IMR-90 (cell line): Measurements from ENCODE around the gene SNRNP70. TPM values are rescaled to one million over a fixed set of nuclear protein-coding genes. Genes with fewer than 3 reads are reported as not detected.

Experiments used
- ATAC-seq: fragments of 200-7000 bp; cut with Tn5 transposase; 2 replicates; pipeline ENCODE4 v1.9.1; 2020; ENCODE audit warnings: low read depth, mild to moderate bottlenecking, moderate library complexity
- BruUV-seq: library from RNA; stranded (reverse); fragments of 400-500 nt; replicated peaks from 2 replicates; lab custom pipeline; 2021; lab: Mats Ljungman, UMichigan
- CTCF ChIA-PET: fragments of 300-600 bp; formaldehyde crosslinking; extraction: SDS; loops from one replicate; lab custom pipeline; 2021; ENCODE audit warnings: antibody characterized with exemption; lab: Yijun Ruan, JAX
- POLR2A ChIA-PET: fragments of 300-600 bp; sonication (Branson Sonifier 250); formaldehyde crosslinking; loops from one replicate; lab custom pipeline; 2022; ENCODE audit warnings: antibody characterized with exemption; ENCODE audit not compliant: unreplicated experiment; lab: Charles Lee
- DNase-seq: peaks from one replicate; pipeline ENCODE4 v3.0.0; 2013
- H2AFZ ChIP-seq: replicated peaks from 2 replicates; pipeline ENCODE3; 2013; ENCODE audit warnings: low read length, mild to moderate bottlenecking; ENCODE audit not compliant: poor library complexity
- H2AK5ac ChIP-seq: 2 replicates; pipeline ENCODE4 v1.6.1; 2013; ENCODE audit warnings: low read depth, low read length, inconsistent platforms
- H2AK9ac ChIP-seq: replicated peaks from 2 replicates; pipeline ENCODE3; 2013; ENCODE audit warnings: mild to moderate bottlenecking, low read depth, low read length, moderate library complexity; ENCODE audit not compliant: poor library complexity
- H2BK120ac ChIP-seq: 2 replicates; pipeline ENCODE4 v1.6.1; 2013; ENCODE audit warnings: low read depth, low read length, inconsistent platforms
- H2BK15ac ChIP-seq: 3 replicates; pipeline ENCODE4 v1.6.1; 2013; ENCODE audit warnings: low read depth, low read length, inconsistent platforms
- H2BK20ac ChIP-seq: 2 replicates; pipeline ENCODE4 v1.6.1; 2013; ENCODE audit warnings: low read depth, mild to moderate bottlenecking, inconsistent platforms, low read length, moderate library complexity
- H2BK5ac ChIP-seq: 2 replicates; pipeline ENCODE4 v1.6.1; 2013; ENCODE audit warnings: mild to moderate bottlenecking, low read depth, low read length, inconsistent platforms; ENCODE audit not compliant: poor library complexity, severe bottlenecking
- H3K14ac ChIP-seq: replicated peaks from 2 replicates; pipeline ENCODE4 v1.6.1; 2013; ENCODE audit warnings: low read depth, low read length, inconsistent platforms
- H3K18ac ChIP-seq: 2 replicates; pipeline ENCODE4 v1.6.1; 2013; ENCODE audit warnings: low read depth, low read length, control low read depth
- H3K23ac ChIP-seq: 2 replicates; pipeline ENCODE4 v1.6.1; 2013; ENCODE audit warnings: low read depth, low read length, inconsistent platforms
- H3K27ac ChIP-seq: 2 replicates; pipeline ENCODE4 v1.5.1; 2013; ENCODE audit warnings: mild to moderate bottlenecking, control low read depth, low read length; ENCODE audit not compliant: insufficient read depth
- H3K27me3 ChIP-seq: 2 replicates; pipeline ENCODE4 v1.6.1; 2013; ENCODE audit warnings: low read length; ENCODE audit not compliant: control insufficient read depth, insufficient read depth
- H3K36me3 ChIP-seq: 2 replicates; pipeline ENCODE4 v1.6.1; 2013; ENCODE audit warnings: low read length, mixed read lengths; ENCODE audit not compliant: control insufficient read depth, insufficient read depth
- H3K4ac ChIP-seq: 2 replicates; pipeline ENCODE4 v1.6.1; 2013; ENCODE audit warnings: low read depth, low read length, inconsistent platforms
- H3K4me1 ChIP-seq: 2 replicates; pipeline ENCODE4 v1.6.1; 2013; ENCODE audit warnings: low read length, mixed read lengths; ENCODE audit not compliant: control insufficient read depth, insufficient read depth
- H3K4me2 ChIP-seq: 2 replicates; pipeline ENCODE4 v1.6.1; 2013; ENCODE audit warnings: low read depth, mild to moderate bottlenecking, control low read depth, low read length, moderate library complexity
- H3K4me3 ChIP-seq: 2 replicates; pipeline ENCODE4 v1.5.1; 2013; ENCODE audit warnings: low read depth, mild to moderate bottlenecking, control low read depth, low read length, moderate library complexity; ENCODE audit not compliant: insufficient read depth
- H3K56ac ChIP-seq: 2 replicates; pipeline ENCODE4 v1.6.1; 2013; ENCODE audit warnings: low read length, inconsistent platforms; ENCODE audit not compliant: insufficient read depth; ENCODE audit errors: extremely low read depth
- H3K79me1 ChIP-seq, 2 experiments: 2 replicates each; pipeline ENCODE4 v1.6.1; 2013; ENCODE audit warnings: low read length in 2 of 2, inconsistent platforms in 1 of 2, low read depth in 1 of 2
- H3K9ac ChIP-seq: 2 replicates; pipeline ENCODE4 v1.6.1; 2013; ENCODE audit warnings: low read depth, low read length, control low read depth
- H3K9me1 ChIP-seq: 2 replicates; pipeline ENCODE4 v1.6.1; 2013; ENCODE audit warnings: low read length, inconsistent platforms; ENCODE audit not compliant: insufficient read depth
- H3K9me3 ChIP-seq: 2 replicates; pipeline ENCODE4 v1.6.1; 2013; ENCODE audit warnings: low read length; ENCODE audit not compliant: control insufficient read depth, insufficient read depth
- H4K20me1 ChIP-seq: 2 replicates; pipeline ENCODE4 v1.6.1; 2013; ENCODE audit warnings: low read length, inconsistent platforms; ENCODE audit not compliant: insufficient read depth
- H4K5ac ChIP-seq: 2 replicates; pipeline ENCODE4 v1.6.1; 2013; ENCODE audit warnings: mild to moderate bottlenecking, low read depth, low read length, control low read depth
- H4K8ac ChIP-seq, 2 experiments: 2 replicates each; pipeline ENCODE4 v1.6.1; 2013; ENCODE audit warnings: low read depth in 2 of 2, low read length in 2 of 2, control low read depth in 1 of 2, inconsistent platforms in 1 of 2
- H4K91ac ChIP-seq: 2 replicates; pipeline ENCODE4 v1.6.1; 2013; ENCODE audit warnings: low read depth, low read length, inconsistent platforms; ENCODE audit not compliant: insufficient read depth
- BHLHE40 ChIP-seq: fragments of 150-350 bp; IDR thresholded peaks from 2 replicates; pipeline ENCODE4 v1.6.1; 2016; ENCODE audit warnings: mild to moderate bottlenecking, low read depth, low read length
- CEBPB ChIP-seq: IDR thresholded peaks from 2 replicates; pipeline ENCODE4 v1.6.1; 2012; ENCODE audit warnings: low read depth, low read length, improper control_type of control experiment
- CHD1 ChIP-seq: IDR thresholded peaks from 2 replicates; pipeline ENCODE4 v1.6.1; 2012; ENCODE audit warnings: low read depth, low read length, improper control_type of control experiment
- MAZ ChIP-seq: IDR thresholded peaks from 2 replicates; pipeline ENCODE4 v1.6.1; 2012; ENCODE audit warnings: low read depth, mild to moderate bottlenecking, low read length, improper control_type of control experiment, moderate library complexity, borderline replicate concordance
- MXI1 ChIP-seq: IDR thresholded peaks from 2 replicates; pipeline ENCODE4 v1.6.1; 2012; ENCODE audit warnings: low read depth, mild to moderate bottlenecking, low read length, moderate library complexity, borderline replicate concordance
- RCOR1 ChIP-seq: IDR thresholded peaks from 2 replicates; pipeline ENCODE4 v1.6.1; 2012; ENCODE audit warnings: mild to moderate bottlenecking, low read length, improper control_type of control experiment; ENCODE audit not compliant: insufficient replicate concordance
- SMC3 ChIP-seq: fragments of 150-350 bp; IDR thresholded peaks from 2 replicates; pipeline ENCODE4 v1.6.1; 2016; ENCODE audit warnings: low read depth, mild to moderate bottlenecking, antibody characterized with exemption, low read length, moderate library complexity
- WGBS, 2 experiments: methylation state at CpG; one replicate each; pipeline versions ENCODE4 v1.1.5 to v1.1.7; 2013; ENCODE audit warnings: missing lambda C conversion rate in 2 of 2; ENCODE audit not compliant: insufficient read length in 1 of 2; ENCODE audit errors: extremely low coverage in 2 of 2; 5-methylcytosine and 5-hydroxymethylcytosine counted together
- dilution Hi-C: fragments of 300-500 bp; cut with HindIII; formaldehyde crosslinking; loops from one replicate; pipeline ENCODE4 v1.14.3; 2018; ENCODE audit warnings: low sequenced_read_pairs; ENCODE audit not compliant: unreplicated experiment
- in situ Hi-C: fragments of 300-500 bp; cut with MboI; formaldehyde crosslinking; loops from 3 replicates; pipeline ENCODE4 v1.14.3; 2019; ENCODE audit warnings: low sequenced_read_pairs, inconsistent platforms, mixed read lengths
- intact Hi-C: fragments of 100-400 bp; cut with micrococcal nuclease; formaldehyde crosslinking; loops from 2 replicates; pipeline ENCODE4 v1.10.0; 2022
- polyA plus RNA-seq, 3 experiments: library from polyadenylated mRNA; depleted of rRNA; stranded (reverse); fragments of >200 nt; gene quantifications; 2 replicates each; pipeline ENCODE4 v1.2.3, GENCODE V29; 2012; ENCODE audit warnings: low replicate concordance in 1 of 3
- total RNA-seq: library from RNA; depleted of rRNA; stranded (reverse); fragments of >200 nt; gene quantifications from 2 replicates; pipeline ENCODE4 v1.2.3, GENCODE V29; 2012
- TF ChIP-seq, protein P1 (sequence below): fragments of 150-350 bp; IDR thresholded peaks from 2 replicates; pipeline ENCODE4 v1.6.1; 2016; ENCODE audit warnings: low read depth, mild to moderate bottlenecking, low read length, moderate library complexity, borderline replicate concordance

The SNRNP70 gene
- total and polyA plus RNA-seq, 2 of the 4 experiments (the other 2 are of a cell fraction): 72.8 to 200 TPM

DNA sequence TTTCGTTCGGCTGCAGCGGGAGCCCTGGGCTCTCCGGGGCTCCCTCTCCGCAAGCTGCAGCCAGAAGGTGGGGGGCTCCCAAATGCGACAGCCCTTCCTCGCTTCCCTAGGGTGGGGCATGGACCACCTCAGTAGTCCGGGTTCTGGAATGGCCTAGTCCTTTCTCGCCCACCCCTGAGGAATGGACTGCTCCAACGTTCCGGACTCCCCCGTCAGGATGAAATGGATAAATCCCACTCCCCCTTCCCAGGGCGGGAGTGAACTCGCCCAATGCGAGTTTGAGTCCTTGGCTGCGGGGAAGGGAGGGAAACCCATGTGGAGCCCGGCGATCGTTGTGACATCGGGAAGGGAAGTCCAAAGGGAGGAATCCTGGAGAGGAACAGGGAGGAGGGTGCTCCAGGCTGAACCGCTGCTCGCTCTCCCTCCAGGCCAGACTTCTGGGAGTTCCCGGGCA is 64.4 kb downstream of the SNRNP70 start:
- Histone ChIP-seq H2BK5ac (no peak overlapping the region), H2BK15ac (no peak overlapping the region), H4K8ac (peak overlapping the region in 1 of 2 experiments; percentile 54; a peak in 3 of 4 replicates), H3K14ac (peak overlapping the region; percentile 77), H3K27ac (peak overlapping the region; percentile 11; the same call in 1 of the 2 replicates), H2AFZ (peak overlapping the region; percentile 98), H3K56ac (peak overlapping the region; percentile 28; the same call in 1 of the 2 replicates), H3K9me3 (no peaks in the 10 kb centered on the region), H3K27me3 (no peaks in the 10 kb centered on the region; the same call in 1 of the 2 replicates), H2AK9ac (peak overlapping the region; percentile 79), H2AK5ac (peak overlapping the region; percentile 20; the same call in 1 of the 2 replicates), H3K9me1 (no peaks in the 10 kb centered on the region), H3K79me1 (0 out of 4 replicates have a peak, but pooled peaks cover 0 to 7% of the 10 kb centered on the region in 2 experiments), H3K4me3 (peak overlapping the region; percentile 53), H3K18ac (peak overlapping the region; percentile 5; the same call in 1 of the 2 replicates), H2BK20ac (no peak overlapping the region), H3K4me2 (peak overlapping the region; percentile 91), H3K4me1 (peaks cover 12% of the 10 kb centered on the region), H3K23ac (peak overlapping the region; percentile 90), H4K91ac (0 out of 2 replicates have a peak overlapping the region, but pooled peaks have one; percentile 1), H3K9ac (peak overlapping the region; percentile 53), H4K20me1 (no peaks in the 10 kb centered on the region), H4K5ac (0 out of 2 replicates have a peak overlapping the region, but pooled peaks have one; percentile 3), H2BK120ac (0 out of 2 replicates have a peak overlapping the region, but pooled peaks have one; percentile 3), H3K4ac (peak overlapping the region; percentile 69), H3K36me3 (no peaks in the 10 kb centered on the region)
- intact Hi-C loops: loop anchor here (1.0 kb wide), 1 partner anchor 30 kb away; the partner anchor contains the start of genes C19orf73 and PPFIA3
- ATAC-seq (peak; percentile 65), DNase-seq (peak; percentile 83)
- no TSS peak for BruUV-seq
- in situ Hi-C loops: no loop called here
- ChIA-PET CTCF (interaction anchor here (2.0 kb wide), 1 partner anchor 52 kb away, joined by 6 read pairs; no protein-coding TSS in a partner anchor), POLR2A (no interaction called here)
- dilution Hi-C loops: no loop called here
- no peak for TF ChIP-seq CEBPB
- TF ChIP-seq MAZ: peak; percentile 58
- TF ChIP-seq CHD1: peak; percentile 98; the same call in 1 of the 2 replicates
- TF ChIP-seq SMC3: no peak
- TF ChIP-seq MXI1: no peak
- peak; percentile 99 for TF ChIP-seq BHLHE40
- TF ChIP-seq RCOR1: no peak
- TF ChIP-seq, protein P1, sequence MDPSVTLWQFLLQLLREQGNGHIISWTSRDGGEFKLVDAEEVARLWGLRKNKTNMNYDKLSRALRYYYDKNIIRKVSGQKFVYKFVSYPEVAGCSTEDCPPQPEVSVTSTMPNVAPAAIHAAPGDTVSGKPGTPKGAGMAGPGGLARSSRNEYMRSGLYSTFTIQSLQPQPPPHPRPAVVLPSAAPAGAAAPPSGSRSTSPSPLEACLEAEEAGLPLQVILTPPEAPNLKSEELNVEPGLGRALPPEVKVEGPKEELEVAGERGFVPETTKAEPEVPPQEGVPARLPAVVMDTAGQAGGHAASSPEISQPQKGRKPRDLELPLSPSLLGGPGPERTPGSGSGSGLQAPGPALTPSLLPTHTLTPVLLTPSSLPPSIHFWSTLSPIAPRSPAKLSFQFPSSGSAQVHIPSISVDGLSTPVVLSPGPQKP: no peak
- 0% methylated on average over 9 of the region's 23 CpGs; no CpG with 5 or more reads in 1 of the 2 experiments for WGBS, 2 experiments
